Fibroblast of mammary gland (primary cell): ENCODE results near the gene ITPA.
A peak's percentile ranks its signal among the peaks of the same experiment; 100 is the strongest.

Experiments used
- DNase-seq: peaks from one replicate; pipeline ENCODE4 v3.0.0-alpha.2; 2010; ENCODE audit warnings: low read depth
- H3K4me3 ChIP-seq: 2 replicates; pipeline ENCODE4 v1.5.1; 2011; ENCODE audit warnings: low read depth, mild to moderate bottlenecking, low read length, moderate library complexity; ENCODE audit not compliant: control insufficient read depth
- TF ChIP-seq, protein P1 (sequence below): conservative IDR thresholded peaks from 2 replicates; pipeline ENCODE4 v1.5.1; 2011; ENCODE audit warnings: low read depth, low read length, inconsistent platforms; ENCODE audit not compliant: control insufficient read depth, insufficient read depth

ITPA gene

GRCh38 chr20:3168079-3168828 lies 41.0 kb upstream of the ITPA start:
- no peak overlapping the region for H3K4me3 ChIP-seq
- DNase-seq = no peak
- TF ChIP-seq, protein P1, sequence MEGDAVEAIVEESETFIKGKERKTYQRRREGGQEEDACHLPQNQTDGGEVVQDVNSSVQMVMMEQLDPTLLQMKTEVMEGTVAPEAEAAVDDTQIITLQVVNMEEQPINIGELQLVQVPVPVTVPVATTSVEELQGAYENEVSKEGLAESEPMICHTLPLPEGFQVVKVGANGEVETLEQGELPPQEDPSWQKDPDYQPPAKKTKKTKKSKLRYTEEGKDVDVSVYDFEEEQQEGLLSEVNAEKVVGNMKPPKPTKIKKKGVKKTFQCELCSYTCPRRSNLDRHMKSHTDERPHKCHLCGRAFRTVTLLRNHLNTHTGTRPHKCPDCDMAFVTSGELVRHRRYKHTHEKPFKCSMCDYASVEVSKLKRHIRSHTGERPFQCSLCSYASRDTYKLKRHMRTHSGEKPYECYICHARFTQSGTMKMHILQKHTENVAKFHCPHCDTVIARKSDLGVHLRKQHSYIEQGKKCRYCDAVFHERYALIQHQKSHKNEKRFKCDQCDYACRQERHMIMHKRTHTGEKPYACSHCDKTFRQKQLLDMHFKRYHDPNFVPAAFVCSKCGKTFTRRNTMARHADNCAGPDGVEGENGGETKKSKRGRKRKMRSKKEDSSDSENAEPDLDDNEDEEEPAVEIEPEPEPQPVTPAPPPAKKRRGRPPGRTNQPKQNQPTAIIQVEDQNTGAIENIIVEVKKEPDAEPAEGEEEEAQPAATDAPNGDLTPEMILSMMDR = no peak

DNA sequence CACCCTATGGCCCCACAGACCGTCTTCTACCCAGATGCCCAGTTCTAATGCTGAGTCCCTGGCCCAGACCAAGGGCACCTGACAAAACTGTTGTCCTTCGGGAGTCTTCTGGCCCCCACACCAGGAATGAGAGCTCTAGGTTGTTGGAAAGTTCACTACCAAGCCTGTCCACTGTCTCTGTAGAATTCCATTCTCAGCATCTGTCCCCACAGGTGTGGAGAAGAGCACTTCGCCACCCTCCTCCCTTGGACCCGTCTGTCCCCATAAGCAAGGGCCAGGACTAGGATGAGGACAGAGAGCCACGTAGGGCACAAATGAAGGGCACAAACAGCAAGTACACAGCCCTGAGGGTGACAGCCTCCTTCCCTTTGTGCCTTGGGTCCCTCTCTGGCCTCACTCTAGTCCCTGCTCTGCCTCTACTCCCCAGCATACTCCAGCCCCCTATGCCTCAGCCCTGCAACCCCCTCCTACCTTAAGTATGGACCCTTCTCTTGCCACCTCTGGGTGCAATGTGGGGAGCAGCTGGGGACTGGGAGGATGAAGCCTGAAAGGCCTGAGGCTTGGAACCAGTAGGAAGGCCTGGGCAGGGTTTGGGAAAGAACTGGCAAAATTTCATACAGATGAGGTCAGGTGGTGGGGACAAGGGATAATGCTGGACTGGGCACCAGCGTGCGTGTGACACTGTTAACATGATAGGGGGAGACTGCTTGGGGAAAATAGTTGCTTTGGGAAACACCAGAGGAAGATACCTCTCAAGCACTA lies 40.3 kb upstream of the ITPA start:
- TF ChIP-seq, protein P1 = no peak
- H3K4me3 ChIP-seq = no peak overlapping the region
- no peak for DNase-seq

GRCh38 chr20:3171391-3172125 lies 37.7 kb upstream of the ITPA start:
- TF ChIP-seq, protein P1 = no peak
- DNase-seq = no peak
- no peak overlapping the region for H3K4me3 ChIP-seq

GRCh38 chr20:3172126-3172932 lies 37.0 kb upstream of the ITPA start:
- no peak for DNase-seq
- TF ChIP-seq, protein P1 = no peak
- no peak overlapping the region for H3K4me3 ChIP-seq

DNA sequence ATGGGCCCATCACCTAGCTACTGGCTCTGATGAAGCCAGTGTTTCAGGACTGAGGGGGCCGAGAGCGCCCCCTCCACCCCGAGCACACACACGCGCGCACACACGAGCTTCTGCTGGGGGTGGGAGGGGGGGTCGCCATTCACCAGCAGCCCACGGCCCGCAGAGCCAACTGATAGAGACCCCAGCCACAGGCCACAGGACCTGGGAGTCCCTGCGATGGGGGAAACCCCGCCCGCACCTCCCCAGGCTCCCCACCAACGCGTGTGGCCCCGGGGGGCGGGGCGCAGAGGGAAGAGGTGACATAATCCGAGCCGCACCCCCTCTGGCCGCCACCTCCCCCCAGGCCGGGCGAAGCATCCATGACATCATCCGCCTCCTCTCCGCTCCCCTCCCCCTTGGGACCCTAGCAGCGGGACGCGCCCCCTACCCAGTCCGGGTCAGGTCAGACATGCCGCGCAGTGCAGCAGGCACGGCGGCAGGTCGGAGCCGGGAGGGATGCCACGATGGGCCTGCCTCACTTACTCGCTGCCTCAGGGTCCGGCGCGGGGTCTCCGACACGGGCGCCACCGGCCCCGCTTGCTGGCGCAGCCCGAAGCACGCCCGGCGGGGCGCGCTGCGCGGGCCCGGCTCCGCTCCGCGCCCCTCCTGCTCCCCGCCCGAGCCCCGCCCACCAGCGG lies 36.2 kb upstream of the ITPA start, which contains the start of gene LZTS3:
Gene LZTS3, minus strand, starts transcription at position 617 of the 677 bp plus-strand sequence. CDS start 6,386 bp downstream, outside the sequence.
- H3K4me3 ChIP-seq = peak within 1 kb of the TSS; percentile 77
- peak; percentile 35 for DNase-seq

More for the DNA sequence above, 36.2 kb upstream of the ITPA start, which contains the start of gene LZTS3:
- TF ChIP-seq, protein P1 = no peak
